ENCODE measurements around the gene PSME2. TPM values are rescaled to one million over a fixed set of nuclear protein-coding genes. Genes with fewer than 3 reads are reported as not detected.

PSME2 gene
- total and polyA plus RNA-seq, 2 of the 13 experiments (the other 11 are each of a cell fraction or from before 2014, with no cell fraction given) = 332 to 716 TPM

DNA sequence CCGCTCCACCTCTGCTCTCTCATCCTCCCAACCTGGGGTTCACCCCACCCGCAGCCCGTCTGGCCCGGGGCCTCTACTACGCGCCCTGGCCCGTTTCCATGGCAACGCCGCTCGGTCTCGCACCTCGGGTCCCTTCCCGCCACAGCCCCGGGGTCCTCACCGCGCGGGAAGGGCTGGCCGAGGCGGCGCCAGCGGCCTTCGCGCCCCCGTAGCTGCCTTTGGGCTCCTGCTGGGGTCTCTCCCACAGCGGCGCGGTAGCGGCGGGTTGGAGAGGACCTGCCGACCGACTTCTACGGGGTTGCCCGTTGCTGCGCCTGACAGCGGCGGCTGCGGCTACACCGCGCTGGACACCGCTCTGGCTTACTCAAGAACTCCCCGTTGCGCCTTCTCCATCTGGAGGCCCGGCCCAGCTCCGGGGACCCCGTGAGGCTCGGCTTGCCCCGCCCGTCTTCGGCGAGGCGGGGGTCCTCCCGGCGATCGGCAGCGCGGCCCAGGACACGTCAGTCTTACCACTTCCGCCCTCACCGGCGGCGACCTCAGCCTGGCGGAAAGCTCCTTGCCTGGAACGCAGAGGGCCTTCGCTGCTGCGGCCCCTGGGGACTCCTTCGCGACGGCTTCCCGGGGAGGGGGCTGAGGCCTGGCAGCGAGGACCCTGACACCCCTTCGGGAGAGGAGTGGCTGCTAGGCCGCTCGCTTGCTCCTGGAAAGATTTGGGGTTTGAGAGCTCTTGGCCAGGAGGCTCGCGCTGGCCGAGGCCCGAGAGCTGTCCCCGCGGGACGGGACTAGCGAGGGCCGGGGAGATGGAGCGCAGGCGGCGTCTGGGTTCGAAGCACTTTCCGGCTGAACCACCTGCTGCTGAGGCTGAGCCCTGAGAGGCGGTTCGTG is 49.0 kb upstream of the PSME2 start, which contains the start of gene TM9SF1 (continued):
- TF ChIP-seq, protein P1, sequence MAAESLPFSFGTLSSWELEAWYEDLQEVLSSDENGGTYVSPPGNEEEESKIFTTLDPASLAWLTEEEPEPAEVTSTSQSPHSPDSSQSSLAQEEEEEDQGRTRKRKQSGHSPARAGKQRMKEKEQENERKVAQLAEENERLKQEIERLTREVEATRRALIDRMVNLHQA (CRISPR knock-in tag; IDR thresholded peaks at IDR 0.05) = peak; percentile 78; the same call in 1 of the 2 replicates
- TF ChIP-seq, protein P2, sequence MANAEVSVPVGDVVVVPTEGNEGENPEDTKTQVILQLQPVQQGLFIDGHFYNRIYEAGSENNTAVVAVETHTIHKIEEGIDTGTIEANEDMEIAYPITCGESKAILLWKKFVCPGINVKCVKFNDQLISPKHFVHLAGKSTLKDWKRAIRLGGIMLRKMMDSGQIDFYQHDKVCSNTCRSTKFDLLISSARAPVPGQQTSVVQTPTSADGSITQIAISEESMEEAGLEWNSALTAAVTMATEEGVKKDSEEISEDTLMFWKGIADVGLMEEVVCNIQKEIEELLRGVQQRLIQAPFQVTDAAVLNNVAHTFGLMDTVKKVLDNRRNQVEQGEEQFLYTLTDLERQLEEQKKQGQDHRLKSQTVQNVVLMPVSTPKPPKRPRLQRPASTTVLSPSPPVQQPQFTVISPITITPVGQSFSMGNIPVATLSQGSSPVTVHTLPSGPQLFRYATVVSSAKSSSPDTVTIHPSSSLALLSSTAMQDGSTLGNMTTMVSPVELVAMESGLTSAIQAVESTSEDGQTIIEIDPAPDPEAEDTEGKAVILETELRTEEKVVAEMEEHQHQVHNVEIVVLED (CRISPR knock-in tag; IDR thresholded peaks at IDR 0.05; ENCODE audit: borderline replicate concordance) = peak; percentile 98
- TF ChIP-seq ZNF354B (CRISPR knock-in tag; IDR thresholded peaks at IDR 0.05) (peak; percentile 98), ZNF879 (CRISPR knock-in tag; IDR thresholded peaks at IDR 0.05) (peak; percentile 99), SOX5 (CRISPR knock-in tag; IDR thresholded peaks at IDR 0.05; ENCODE audit: borderline replicate concordance) (peak; percentile 55), AGO2 (optimal IDR thresholded peaks at IDR 0.05; ENCODE audit: low read depth, low read length) (peak; percentile 98), ZNF678 (CRISPR knock-in tag; IDR thresholded peaks at IDR 0.05) (peak; percentile 99), ZNF567 (CRISPR knock-in tag; IDR thresholded peaks at IDR 0.05; ENCODE audit: borderline replicate concordance) (peak; percentile 99), NKX3-1 (CRISPR knock-in tag; IDR thresholded peaks at IDR 0.05) (peak; percentile 96), ZNF562 (CRISPR knock-in tag; IDR thresholded peaks at IDR 0.05; ENCODE audit: borderline replicate concordance) (no peak), MIER3 (CRISPR knock-in tag; IDR thresholded peaks at IDR 0.05; ENCODE audit: borderline replicate concordance) (peak; percentile 97), SRSF4 (IDR thresholded peaks at IDR 0.05; ENCODE audit: low read depth, low read length, poor library complexity, severe bottlenecking) (no peak), KLF6 (CRISPR knock-in tag; IDR thresholded peaks at IDR 0.05) (peak; percentile 99), ZMYM3 (CRISPR knock-in tag; IDR thresholded peaks at IDR 0.05) (peak; percentile 76), KLF13 (CRISPR knock-in tag; IDR thresholded peaks at IDR 0.05) (peak; percentile 96)
- TF ChIP-seq, protein P3, sequence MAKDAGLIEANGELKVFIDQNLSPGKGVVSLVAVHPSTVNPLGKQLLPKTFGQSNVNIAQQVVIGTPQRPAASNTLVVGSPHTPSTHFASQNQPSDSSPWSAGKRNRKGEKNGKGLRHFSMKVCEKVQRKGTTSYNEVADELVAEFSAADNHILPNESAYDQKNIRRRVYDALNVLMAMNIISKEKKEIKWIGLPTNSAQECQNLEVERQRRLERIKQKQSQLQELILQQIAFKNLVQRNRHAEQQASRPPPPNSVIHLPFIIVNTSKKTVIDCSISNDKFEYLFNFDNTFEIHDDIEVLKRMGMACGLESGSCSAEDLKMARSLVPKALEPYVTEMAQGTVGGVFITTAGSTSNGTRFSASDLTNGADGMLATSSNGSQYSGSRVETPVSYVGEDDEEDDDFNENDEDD (CRISPR knock-in tag; IDR thresholded peaks at IDR 0.05; ENCODE audit: borderline replicate concordance) = peak; percentile 100
- TF ChIP-seq, protein P4, sequence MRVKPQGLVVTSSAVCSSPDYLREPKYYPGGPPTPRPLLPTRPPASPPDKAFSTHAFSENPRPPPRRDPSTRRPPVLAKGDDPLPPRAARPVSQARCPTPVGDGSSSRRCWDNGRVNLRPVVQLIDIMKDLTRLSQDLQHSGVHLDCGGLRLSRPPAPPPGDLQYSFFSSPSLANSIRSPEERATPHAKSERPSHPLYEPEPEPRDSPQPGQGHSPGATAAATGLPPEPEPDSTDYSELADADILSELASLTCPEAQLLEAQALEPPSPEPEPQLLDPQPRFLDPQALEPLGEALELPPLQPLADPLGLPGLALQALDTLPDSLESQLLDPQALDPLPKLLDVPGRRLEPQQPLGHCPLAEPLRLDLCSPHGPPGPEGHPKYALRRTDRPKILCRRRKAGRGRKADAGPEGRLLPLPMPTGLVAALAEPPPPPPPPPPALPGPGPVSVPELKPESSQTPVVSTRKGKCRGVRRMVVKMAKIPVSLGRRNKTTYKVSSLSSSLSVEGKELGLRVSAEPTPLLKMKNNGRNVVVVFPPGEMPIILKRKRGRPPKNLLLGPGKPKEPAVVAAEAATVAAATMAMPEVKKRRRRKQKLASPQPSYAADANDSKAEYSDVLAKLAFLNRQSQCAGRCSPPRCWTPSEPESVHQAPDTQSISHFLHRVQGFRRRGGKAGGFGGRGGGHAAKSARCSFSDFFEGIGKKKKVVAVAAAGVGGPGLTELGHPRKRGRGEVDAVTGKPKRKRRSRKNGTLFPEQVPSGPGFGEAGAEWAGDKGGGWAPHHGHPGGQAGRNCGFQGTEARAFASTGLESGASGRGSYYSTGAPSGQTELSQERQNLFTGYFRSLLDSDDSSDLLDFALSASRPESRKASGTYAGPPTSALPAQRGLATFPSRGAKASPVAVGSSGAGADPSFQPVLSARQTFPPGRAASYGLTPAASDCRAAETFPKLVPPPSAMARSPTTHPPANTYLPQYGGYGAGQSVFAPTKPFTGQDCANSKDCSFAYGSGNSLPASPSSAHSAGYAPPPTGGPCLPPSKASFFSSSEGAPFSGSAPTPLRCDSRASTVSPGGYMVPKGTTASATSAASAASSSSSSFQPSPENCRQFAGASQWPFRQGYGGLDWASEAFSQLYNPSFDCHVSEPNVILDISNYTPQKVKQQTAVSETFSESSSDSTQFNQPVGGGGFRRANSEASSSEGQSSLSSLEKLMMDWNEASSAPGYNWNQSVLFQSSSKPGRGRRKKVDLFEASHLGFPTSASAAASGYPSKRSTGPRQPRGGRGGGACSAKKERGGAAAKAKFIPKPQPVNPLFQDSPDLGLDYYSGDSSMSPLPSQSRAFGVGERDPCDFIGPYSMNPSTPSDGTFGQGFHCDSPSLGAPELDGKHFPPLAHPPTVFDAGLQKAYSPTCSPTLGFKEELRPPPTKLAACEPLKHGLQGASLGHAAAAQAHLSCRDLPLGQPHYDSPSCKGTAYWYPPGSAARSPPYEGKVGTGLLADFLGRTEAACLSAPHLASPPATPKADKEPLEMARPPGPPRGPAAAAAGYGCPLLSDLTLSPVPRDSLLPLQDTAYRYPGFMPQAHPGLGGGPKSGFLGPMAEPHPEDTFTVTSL (CRISPR knock-in tag; IDR thresholded peaks at IDR 0.05; ENCODE audit: borderline replicate concordance) = no peak
- TF ChIP-seq, protein P5, sequence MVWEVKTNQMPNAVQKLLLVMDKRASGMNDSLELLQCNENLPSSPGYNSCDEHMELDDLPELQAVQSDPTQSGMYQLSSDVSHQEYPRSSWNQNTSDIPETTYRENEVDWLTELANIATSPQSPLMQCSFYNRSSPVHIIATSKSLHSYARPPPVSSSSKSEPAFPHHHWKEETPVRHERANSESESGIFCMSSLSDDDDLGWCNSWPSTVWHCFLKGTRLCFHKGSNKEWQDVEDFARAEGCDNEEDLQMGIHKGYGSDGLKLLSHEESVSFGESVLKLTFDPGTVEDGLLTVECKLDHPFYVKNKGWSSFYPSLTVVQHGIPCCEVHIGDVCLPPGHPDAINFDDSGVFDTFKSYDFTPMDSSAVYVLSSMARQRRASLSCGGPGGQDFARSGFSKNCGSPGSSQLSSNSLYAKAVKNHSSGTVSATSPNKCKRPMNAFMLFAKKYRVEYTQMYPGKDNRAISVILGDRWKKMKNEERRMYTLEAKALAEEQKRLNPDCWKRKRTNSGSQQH (CRISPR knock-in tag; IDR thresholded peaks at IDR 0.05; ENCODE audit: low read depth) = peak; percentile 98
